NK-92 (cell line): Measurements from ENCODE around the gene SLC44A3.

Source experiments
- DNase-seq: peaks from one replicate; lab custom pipeline; 2025; ENCODE audit not compliant: unreplicated experiment; lab: John Stamatoyannopoulos, UW

SLC44A3 gene, protein sequence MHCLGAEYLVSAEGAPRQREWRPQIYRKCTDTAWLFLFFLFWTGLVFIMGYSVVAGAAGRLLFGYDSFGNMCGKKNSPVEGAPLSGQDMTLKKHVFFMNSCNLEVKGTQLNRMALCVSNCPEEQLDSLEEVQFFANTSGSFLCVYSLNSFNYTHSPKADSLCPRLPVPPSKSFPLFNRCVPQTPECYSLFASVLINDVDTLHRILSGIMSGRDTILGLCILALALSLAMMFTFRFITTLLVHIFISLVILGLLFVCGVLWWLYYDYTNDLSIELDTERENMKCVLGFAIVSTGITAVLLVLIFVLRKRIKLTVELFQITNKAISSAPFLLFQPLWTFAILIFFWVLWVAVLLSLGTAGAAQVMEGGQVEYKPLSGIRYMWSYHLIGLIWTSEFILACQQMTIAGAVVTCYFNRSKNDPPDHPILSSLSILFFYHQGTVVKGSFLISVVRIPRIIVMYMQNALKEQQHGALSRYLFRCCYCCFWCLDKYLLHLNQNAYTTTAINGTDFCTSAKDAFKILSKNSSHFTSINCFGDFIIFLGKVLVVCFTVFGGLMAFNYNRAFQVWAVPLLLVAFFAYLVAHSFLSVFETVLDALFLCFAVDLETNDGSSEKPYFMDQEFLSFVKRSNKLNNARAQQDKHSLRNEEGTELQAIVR

DNA sequence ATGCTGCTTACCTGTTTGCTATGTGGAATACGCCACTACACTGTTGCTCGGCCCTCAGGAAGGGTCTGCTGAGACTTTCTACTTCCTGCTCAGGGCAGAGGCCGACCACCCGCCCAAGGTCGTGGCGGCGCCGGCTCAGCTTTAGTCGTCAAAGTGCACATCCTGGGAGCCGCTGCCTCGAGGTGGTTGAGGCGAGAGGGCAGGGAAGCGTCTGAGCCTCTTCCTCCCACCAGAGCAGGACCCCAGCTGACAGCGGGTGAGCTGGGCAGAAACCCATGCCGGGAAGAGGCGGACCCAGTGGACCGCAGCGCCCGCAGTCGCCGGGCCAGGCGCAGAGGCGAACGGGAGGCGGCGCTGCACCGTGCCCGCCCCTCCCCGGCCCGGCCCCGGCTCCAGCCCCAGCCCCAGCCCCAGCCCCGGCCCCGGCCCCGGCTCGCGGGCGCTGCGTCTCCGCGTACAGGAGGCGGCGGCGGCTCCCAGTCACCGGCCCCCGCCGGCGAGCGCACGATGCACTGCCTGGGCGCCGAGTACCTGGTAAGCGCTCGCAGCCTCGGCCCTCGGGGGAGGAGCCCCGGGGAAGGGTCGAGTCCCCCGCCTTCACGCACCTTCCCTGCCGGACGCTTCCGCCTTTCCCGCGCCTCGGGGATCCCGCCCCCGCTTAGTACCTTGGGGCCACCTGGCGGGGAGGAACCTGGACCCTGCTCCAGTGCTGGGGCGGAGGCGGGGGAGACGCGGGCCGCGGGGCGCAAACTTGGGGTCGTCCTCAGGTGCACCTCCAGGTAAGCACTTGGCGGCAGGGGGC, at the start of gene SLC44A3:
SLC44A3 (plus strand) TSS at position 413 of the 802 bp plus-strand sequence; CDS start at position 508, 95 bp downstream.
- no peak for DNase-seq

DNA sequence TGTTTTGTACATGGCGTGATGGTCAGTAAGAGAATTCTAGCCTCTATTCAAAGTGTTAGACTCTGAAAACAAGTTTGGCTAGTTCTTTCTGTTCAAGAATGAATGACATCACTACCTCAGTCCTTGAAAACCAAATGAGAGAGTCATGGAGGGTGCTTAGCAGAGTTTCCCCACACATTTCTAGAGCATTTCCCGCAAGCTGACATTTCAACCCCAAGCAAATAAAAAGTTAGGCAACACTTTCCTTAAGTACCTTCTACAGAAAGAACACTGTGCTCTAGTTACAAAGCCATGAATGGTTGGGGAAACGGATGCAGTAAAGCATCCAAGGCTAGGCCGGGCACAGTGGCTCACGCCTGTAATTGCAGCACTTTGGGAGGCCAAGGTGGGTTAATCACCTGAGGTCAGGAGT, 47.9 kb upstream of the SLC44A3 start:
- no peak for DNase-seq

DNA sequence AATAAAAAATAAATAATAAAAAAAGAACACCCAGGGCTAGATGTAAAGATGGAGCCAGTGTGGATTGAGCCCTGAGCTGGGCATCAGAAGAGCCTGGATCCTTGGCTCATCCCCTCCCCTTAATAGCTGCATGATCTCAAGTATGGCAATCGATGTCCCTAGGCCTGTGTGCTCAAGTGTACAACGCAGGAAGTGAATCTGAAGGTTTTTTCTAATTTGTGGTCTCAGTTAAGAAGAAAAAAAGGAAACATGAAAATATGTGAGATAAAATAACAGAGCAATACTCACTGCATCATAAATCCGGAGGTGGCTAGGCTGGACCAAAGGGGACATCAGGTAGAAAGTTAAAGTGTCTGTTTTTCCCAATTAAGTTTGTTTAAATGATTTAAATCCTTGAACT, 47.3 kb upstream of the SLC44A3 start:
- DNase-seq = no peak

- no peak for DNase-seq
Measured at GRCh38 chr1:94773296-94773809, 46.8 kb upstream of the SLC44A3 start.

GRCh38 chr1:94773931-94774422, 46.2 kb upstream of the SLC44A3 start:
- DNase-seq = no peak

DNA sequence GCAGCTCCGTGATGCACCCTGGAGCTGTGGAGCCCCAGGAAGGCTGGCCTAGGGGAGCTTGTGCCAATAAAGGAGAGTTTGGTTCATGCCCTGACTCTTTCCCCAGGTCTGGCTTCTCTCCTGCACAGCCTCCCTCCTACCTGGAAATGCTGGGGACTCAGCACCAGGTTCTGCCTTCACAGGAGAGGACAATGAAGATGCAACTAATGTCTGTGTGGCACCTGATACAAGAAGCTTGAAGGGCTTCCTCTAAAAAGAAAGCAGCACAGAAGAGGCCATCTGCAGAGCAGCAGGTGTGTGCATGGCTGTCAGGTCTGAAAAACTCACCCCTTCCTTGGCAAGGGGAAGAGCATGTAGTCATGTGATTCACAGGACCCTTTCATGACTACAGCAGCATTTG, 43.7 kb upstream of the SLC44A3 start:
- DNase-seq = no peak

DNA sequence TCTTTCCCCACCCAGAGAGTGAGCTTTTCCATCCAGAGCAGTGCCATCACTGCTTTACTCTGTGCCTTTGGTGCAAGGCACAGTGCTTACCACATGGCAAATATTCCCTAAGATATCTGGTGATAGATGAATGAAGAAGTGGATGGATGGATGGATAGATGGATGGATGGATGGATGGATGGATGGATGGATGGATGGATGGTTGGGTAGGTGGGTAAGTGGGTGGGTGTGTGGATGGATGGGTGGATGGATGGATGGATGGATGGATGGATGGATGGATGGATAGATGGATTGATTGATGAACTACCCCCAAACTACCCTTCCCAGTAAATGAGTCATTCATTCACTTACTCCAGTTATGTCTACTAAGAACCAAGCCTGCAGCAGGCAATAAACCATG, 42.9 kb upstream of the SLC44A3 start:
- no peak for DNase-seq

DNA sequence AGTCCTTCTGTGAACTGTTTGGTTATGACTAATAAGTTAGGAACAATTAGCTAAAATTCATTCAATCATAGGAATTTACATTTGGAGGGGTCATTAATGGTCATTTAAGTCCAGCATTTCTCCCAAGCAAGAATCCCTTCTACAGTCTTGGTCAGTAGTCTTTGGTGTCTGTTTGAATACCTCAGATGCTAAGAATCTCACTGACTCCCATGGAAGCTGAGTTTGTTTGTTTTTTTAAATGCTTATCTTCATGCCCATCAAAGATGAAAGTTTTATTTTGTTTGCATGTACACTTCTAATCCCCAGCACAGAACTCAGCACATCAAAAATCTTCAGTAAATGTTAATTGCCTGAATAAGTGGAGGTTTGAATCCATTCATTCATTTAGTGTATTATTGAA, 41.3 kb upstream of the SLC44A3 start:
- no peak for DNase-seq

GRCh38 chr1:94783342-94784189, 36.6 kb upstream of the SLC44A3 start:
- DNase-seq = no peak

DNA sequence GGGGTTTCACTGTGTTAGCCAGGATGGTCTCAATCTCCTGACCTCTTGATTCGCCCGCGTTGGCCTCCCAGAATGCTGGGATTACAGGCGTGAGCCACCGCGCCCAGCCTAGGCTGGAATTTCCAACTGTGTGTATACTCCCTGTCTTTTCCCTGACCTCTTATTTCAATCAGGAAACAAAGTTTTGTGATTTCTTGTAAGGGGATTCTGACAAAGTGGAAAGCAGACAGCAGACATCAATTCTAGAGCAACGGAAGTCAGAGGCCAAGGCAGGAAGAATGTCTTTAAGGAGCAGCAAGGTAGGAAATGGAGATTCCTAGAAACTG, 36.0 kb upstream of the SLC44A3 start:
- no peak for DNase-seq

DNA sequence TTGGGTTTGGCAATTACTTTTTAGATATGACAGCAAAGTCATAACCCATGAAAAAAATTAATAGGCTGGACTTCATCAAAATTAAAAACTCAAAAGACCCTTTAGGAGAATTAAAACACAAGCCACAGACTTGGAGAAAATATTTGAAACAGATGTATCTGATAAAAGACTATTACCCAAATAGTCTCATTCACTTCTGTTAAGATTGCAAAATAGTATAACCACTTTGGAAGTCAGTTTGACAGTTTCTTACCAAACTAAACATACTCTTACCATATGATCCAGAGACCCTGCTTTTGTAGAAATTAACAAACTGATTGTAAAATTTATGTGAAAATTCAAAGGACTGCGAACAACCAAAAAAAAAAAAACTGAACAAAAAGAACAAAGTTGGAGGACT, 32.5 kb upstream of the SLC44A3 start:
- no peak for DNase-seq

GRCh38 chr1:94790246-94790645, 29.9 kb upstream of the SLC44A3 start:
- DNase-seq = no peak

- DNase-seq = no peak
Measured at GRCh38 chr1:94790670-94791069, 29.5 kb upstream of the SLC44A3 start.

DNA sequence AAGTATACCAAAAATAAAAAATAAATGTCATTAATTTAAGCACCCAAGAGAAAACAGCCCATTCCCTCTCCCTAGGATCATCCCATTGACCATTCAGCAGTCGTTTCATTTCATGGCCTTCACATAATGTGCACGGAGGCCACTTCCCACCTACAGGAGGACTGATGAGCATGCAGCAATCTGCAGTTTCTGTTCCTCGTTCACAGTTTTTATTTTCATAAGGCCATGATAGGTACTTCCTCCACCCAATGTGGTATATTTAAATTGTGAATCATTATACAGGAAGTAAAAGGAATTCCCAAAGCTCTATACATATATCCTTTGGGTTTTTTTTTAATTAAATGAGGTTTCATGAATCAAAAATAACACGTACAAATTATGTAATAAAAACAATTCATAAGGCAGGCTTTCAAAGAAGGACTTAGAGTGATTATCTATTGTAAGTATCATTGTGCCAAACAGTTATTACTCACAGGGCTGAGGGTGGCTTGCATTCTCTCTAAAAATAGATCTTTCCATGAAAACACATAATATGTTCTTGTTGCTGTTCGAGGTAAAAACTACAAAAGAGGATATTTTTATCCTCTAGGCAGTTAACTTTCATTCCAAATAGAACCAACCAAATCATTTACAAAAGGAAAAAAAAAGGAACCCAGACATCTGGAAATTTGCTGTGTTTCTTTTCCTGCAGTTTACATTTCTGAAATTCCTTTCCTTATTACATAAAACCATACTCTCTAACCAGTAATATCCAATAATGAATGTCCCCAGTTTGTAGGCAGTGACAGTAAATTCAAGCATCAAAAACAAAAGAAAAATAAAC, 27.5 kb upstream of the SLC44A3 start:
- no peak for DNase-seq

DNA sequence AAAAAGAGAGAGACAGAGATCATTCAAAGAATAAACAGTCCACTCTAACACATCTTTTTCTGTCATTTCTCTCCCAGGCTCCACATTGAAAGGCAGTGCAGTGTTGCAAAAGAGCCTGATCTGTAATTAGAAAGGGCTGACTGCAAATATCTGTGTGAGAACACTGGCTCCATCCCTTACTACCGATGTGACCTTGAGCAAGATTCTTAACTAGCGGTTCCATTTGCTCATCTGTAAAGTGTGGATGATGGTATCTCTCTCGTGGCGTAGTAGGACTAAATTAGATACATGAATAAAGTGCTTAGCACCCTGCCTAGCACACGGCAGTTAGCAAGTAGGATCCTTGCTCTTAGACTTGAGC, 26.9 kb upstream of the SLC44A3 start:
- DNase-seq = no peak

DNA sequence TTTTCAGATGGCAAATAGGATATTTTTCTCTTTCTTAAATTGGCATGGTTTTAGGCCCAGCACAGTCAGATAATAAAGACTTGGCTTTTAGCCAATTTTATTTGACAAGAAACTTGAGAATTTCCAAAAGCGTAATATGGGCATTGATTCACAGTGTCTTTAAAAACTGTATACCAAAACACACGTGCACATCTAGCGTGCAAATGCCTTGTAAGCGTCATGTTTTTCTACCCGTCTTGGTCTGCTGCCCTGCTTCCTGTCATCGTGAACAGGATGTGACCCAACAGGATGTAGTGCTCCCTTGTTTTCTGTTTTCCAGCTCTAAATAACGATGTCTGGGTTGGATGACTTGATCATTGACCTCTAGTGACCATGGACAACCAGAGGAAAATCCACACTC, 24.7 kb upstream of the SLC44A3 start:
- no peak for DNase-seq

GRCh38 chr1:94796266-94796665, 23.9 kb upstream of the SLC44A3 start:
- DNase-seq = no peak

DNA sequence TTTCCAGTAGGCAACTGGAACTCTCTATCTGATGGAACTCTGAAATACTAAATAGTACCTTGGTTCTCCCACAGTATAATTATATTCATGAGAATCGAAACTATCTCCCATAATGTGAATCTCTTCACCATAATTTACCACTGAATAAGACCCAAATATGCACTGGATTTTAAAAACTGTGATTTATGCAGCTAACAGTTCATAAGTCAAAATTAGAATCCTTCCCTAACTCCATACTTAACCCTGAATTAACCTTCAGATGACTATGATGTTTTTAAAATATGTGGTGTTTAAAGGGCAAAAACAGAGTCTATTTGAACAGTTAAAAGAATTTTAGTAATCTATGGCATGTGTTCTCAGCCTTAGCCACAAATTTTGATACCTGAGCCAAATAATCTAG, 22.9 kb upstream of the SLC44A3 start:
- no peak for DNase-seq

DNA sequence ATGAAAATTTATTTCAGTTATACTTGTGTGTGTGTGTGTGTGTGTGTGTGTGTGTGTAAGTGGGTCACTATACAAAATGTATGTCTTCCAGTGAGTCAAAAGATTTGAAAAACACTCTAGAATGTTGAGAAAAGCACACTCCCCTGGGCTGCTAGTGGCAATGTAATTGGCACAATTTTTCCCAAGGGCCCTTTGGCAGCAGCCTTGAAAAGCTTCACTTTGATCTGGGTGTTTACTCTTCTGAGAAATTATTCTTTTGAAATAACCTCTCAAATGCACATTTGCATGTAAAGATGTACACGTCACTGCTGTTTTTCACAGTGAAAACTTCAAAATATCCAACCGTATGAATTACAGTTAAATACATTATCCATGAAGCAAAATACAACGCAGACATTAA, 22.1 kb upstream of the SLC44A3 start:
- no peak for DNase-seq

- no peak for DNase-seq
Measured at GRCh38 chr1:94798462-94798861, 21.7 kb upstream of the SLC44A3 start.
